Stimulated activated CD8-positive, alpha-beta memory T cell treated with anti-CD3 and anti-CD28 coated beads, Interleukin-7, amount 100 ng/mL, for 24 hours (primary cell): ENCODE data around the gene PRDM4.
"Not testable (repeated sequence)": the region's sequence is repeated elsewhere in the genome, so short reads cannot be mapped to it uniquely, and the experiment has no call there.

ENCODE experiments used
- DNase-seq: peaks from one replicate; pipeline ENCODE4 v3.0.0-alpha.2; 2020; ENCODE audit warnings: low read depth

Gene PRDM4

GRCh38 chr12:107767466-107767865 lies 6.5 kb upstream of the PRDM4 start:
- DNase-seq = no peak

- DNase-seq = no peak
These were observed 4.4 kb upstream of the PRDM4 start for GRCh38 chr12:107765316-107765715.

- DNase-seq = no peak
These were observed 3.7 kb upstream of the PRDM4 start for GRCh38 chr12:107764626-107765025.

GRCh38 chr12:107762874-107763273 lies 1.9 kb upstream of the PRDM4 start:
- no peak for DNase-seq

GRCh38 chr12:107761502-107761904 lies 566 bp upstream of the PRDM4 start:
- DNase-seq = no peak

- no peak for DNase-seq
These were observed 629 bp downstream of the PRDM4 start for GRCh38 chr12:107760207-107760808.

GRCh38 chr12:107759410-107759809 lies 1.5 kb downstream of the PRDM4 start:
- no peak for DNase-seq

GRCh38 chr12:107749083-107749482 lies 11.9 kb downstream of the PRDM4 start:
- DNase-seq = no peak

- no peak for DNase-seq
These were observed 12.5 kb downstream of the PRDM4 start for GRCh38 chr12:107748472-107748871.

GRCh38 chr12:107736914-107737313 lies 24.0 kb downstream of the PRDM4 start:
- no peak for DNase-seq

- no peak for DNase-seq
These were observed 25.2 kb downstream of the PRDM4 start for GRCh38 chr12:107735763-107736162.

- DNase-seq = no peak
These were observed 26.8 kb downstream of the PRDM4 start for GRCh38 chr12:107734139-107734538.

GRCh38 chr12:107732365-107732764 lies 28.6 kb downstream of the PRDM4 start:
- no peak for DNase-seq

- DNase-seq = no peak
These were observed 29.6 kb downstream of the PRDM4 start for GRCh38 chr12:107731366-107731765.

GRCh38 chr12:107730618-107731341 lies 30.2 kb downstream of the PRDM4 start:
- no peak for DNase-seq

- DNase-seq = not testable (repeated sequence)
These were observed 33.2 kb downstream of the PRDM4 start for GRCh38 chr12:107727742-107728141.

GRCh38 chr12:107727327-107727726 lies 33.6 kb downstream of the PRDM4 start:
- not testable (repeated sequence) for DNase-seq

GRCh38 chr12:107718606-107719005 lies 42.3 kb downstream of the PRDM4 start:
- DNase-seq = no peak

GRCh38 chr12:107715780-107716179 lies 45.2 kb downstream of the PRDM4 start:
- DNase-seq = no peak

GRCh38 chr12:107705522-107705921 lies 55.4 kb downstream of the PRDM4 start:
- not testable (repeated sequence) for DNase-seq

- DNase-seq = no peak
These were observed 56.9 kb downstream of the PRDM4 start for GRCh38 chr12:107704041-107704440.

GRCh38 chr12:107702106-107702505 lies 58.8 kb downstream of the PRDM4 start:
- DNase-seq = no peak

GRCh38 chr12:107695772-107696171 lies 65.2 kb downstream of the PRDM4 start:
- DNase-seq = not testable (repeated sequence)
